IMR-90 (cell line): ENCODE results near the gene OTOG. TPM values are rescaled to one million over a fixed set of nuclear protein-coding genes. Genes with fewer than 3 reads are reported as not detected.

Source experiments
- ATAC-seq: fragments of 200-7000 bp; cut with Tn5 transposase; 2 replicates; pipeline ENCODE4 v1.9.1; 2020; ENCODE audit warnings: low read depth, mild to moderate bottlenecking, moderate library complexity
- BruUV-seq: library from RNA; stranded (reverse); fragments of 400-500 nt; replicated peaks from 2 replicates; lab custom pipeline; 2021; lab: Mats Ljungman, UMichigan
- CTCF ChIA-PET: fragments of 300-600 bp; formaldehyde crosslinking; extraction: SDS; loops from one replicate; lab custom pipeline; 2021; ENCODE audit warnings: antibody characterized with exemption; lab: Yijun Ruan, JAX
- POLR2A ChIA-PET: fragments of 300-600 bp; sonication (Branson Sonifier 250); formaldehyde crosslinking; loops from one replicate; lab custom pipeline; 2022; ENCODE audit warnings: antibody characterized with exemption; ENCODE audit not compliant: unreplicated experiment; lab: Charles Lee
- DNase-seq: peaks from one replicate; pipeline ENCODE4 v3.0.0; 2013
- H2AFZ ChIP-seq: replicated peaks from 2 replicates; pipeline ENCODE3; 2013; ENCODE audit warnings: low read length, mild to moderate bottlenecking; ENCODE audit not compliant: poor library complexity
- H2AK5ac ChIP-seq: 2 replicates; pipeline ENCODE4 v1.6.1; 2013; ENCODE audit warnings: low read depth, low read length, inconsistent platforms
- H2AK9ac ChIP-seq: replicated peaks from 2 replicates; pipeline ENCODE3; 2013; ENCODE audit warnings: mild to moderate bottlenecking, low read depth, low read length, moderate library complexity; ENCODE audit not compliant: poor library complexity
- H2BK120ac ChIP-seq: 2 replicates; pipeline ENCODE4 v1.6.1; 2013; ENCODE audit warnings: low read depth, low read length, inconsistent platforms
- H2BK15ac ChIP-seq: 3 replicates; pipeline ENCODE4 v1.6.1; 2013; ENCODE audit warnings: low read depth, low read length, inconsistent platforms
- H2BK20ac ChIP-seq: 2 replicates; pipeline ENCODE4 v1.6.1; 2013; ENCODE audit warnings: low read depth, mild to moderate bottlenecking, inconsistent platforms, low read length, moderate library complexity
- H2BK5ac ChIP-seq: 2 replicates; pipeline ENCODE4 v1.6.1; 2013; ENCODE audit warnings: mild to moderate bottlenecking, low read depth, low read length, inconsistent platforms; ENCODE audit not compliant: poor library complexity, severe bottlenecking
- H3K14ac ChIP-seq: replicated peaks from 2 replicates; pipeline ENCODE4 v1.6.1; 2013; ENCODE audit warnings: low read depth, low read length, inconsistent platforms
- H3K18ac ChIP-seq: 2 replicates; pipeline ENCODE4 v1.6.1; 2013; ENCODE audit warnings: low read depth, low read length, control low read depth
- H3K23ac ChIP-seq: 2 replicates; pipeline ENCODE4 v1.6.1; 2013; ENCODE audit warnings: low read depth, low read length, inconsistent platforms
- H3K27ac ChIP-seq: 2 replicates; pipeline ENCODE4 v1.5.1; 2013; ENCODE audit warnings: mild to moderate bottlenecking, control low read depth, low read length; ENCODE audit not compliant: insufficient read depth
- H3K27me3 ChIP-seq: 2 replicates; pipeline ENCODE4 v1.6.1; 2013; ENCODE audit warnings: low read length; ENCODE audit not compliant: control insufficient read depth, insufficient read depth
- H3K36me3 ChIP-seq: 2 replicates; pipeline ENCODE4 v1.6.1; 2013; ENCODE audit warnings: low read length, mixed read lengths; ENCODE audit not compliant: control insufficient read depth, insufficient read depth
- H3K4ac ChIP-seq: 2 replicates; pipeline ENCODE4 v1.6.1; 2013; ENCODE audit warnings: low read depth, low read length, inconsistent platforms
- H3K4me1 ChIP-seq: 2 replicates; pipeline ENCODE4 v1.6.1; 2013; ENCODE audit warnings: low read length, mixed read lengths; ENCODE audit not compliant: control insufficient read depth, insufficient read depth
- H3K4me2 ChIP-seq: 2 replicates; pipeline ENCODE4 v1.6.1; 2013; ENCODE audit warnings: low read depth, mild to moderate bottlenecking, control low read depth, low read length, moderate library complexity
- H3K4me3 ChIP-seq: 2 replicates; pipeline ENCODE4 v1.5.1; 2013; ENCODE audit warnings: low read depth, mild to moderate bottlenecking, control low read depth, low read length, moderate library complexity; ENCODE audit not compliant: insufficient read depth
- H3K56ac ChIP-seq: 2 replicates; pipeline ENCODE4 v1.6.1; 2013; ENCODE audit warnings: low read length, inconsistent platforms; ENCODE audit not compliant: insufficient read depth; ENCODE audit errors: extremely low read depth
- H3K79me1 ChIP-seq, 2 experiments: 2 replicates each; pipeline ENCODE4 v1.6.1; 2013; ENCODE audit warnings: low read length in 2 of 2, inconsistent platforms in 1 of 2, low read depth in 1 of 2
- H3K9ac ChIP-seq: 2 replicates; pipeline ENCODE4 v1.6.1; 2013; ENCODE audit warnings: low read depth, low read length, control low read depth
- H3K9me1 ChIP-seq: 2 replicates; pipeline ENCODE4 v1.6.1; 2013; ENCODE audit warnings: low read length, inconsistent platforms; ENCODE audit not compliant: insufficient read depth
- H3K9me3 ChIP-seq: 2 replicates; pipeline ENCODE4 v1.6.1; 2013; ENCODE audit warnings: low read length; ENCODE audit not compliant: control insufficient read depth, insufficient read depth
- H4K20me1 ChIP-seq: 2 replicates; pipeline ENCODE4 v1.6.1; 2013; ENCODE audit warnings: low read length, inconsistent platforms; ENCODE audit not compliant: insufficient read depth
- H4K5ac ChIP-seq: 2 replicates; pipeline ENCODE4 v1.6.1; 2013; ENCODE audit warnings: mild to moderate bottlenecking, low read depth, low read length, control low read depth
- H4K8ac ChIP-seq, 2 experiments: 2 replicates each; pipeline ENCODE4 v1.6.1; 2013; ENCODE audit warnings: low read depth in 2 of 2, low read length in 2 of 2, control low read depth in 1 of 2, inconsistent platforms in 1 of 2
- H4K91ac ChIP-seq: 2 replicates; pipeline ENCODE4 v1.6.1; 2013; ENCODE audit warnings: low read depth, low read length, inconsistent platforms; ENCODE audit not compliant: insufficient read depth
- BHLHE40 ChIP-seq: fragments of 150-350 bp; IDR thresholded peaks from 2 replicates; pipeline ENCODE4 v1.6.1; 2016; ENCODE audit warnings: mild to moderate bottlenecking, low read depth, low read length
- CHD1 ChIP-seq: IDR thresholded peaks from 2 replicates; pipeline ENCODE4 v1.6.1; 2012; ENCODE audit warnings: low read depth, low read length, improper control_type of control experiment
- ELK1 ChIP-seq: fragments of 150-350 bp; IDR thresholded peaks from 2 replicates; pipeline ENCODE4 v1.6.1; 2016; ENCODE audit warnings: low read depth, mild to moderate bottlenecking, low read length, moderate library complexity, borderline replicate concordance
- FOS ChIP-seq: fragments of 150-350 bp; IDR thresholded peaks from 2 replicates; pipeline ENCODE4 v1.6.1; 2016; ENCODE audit warnings: low read depth, low read length
- MAFK ChIP-seq: IDR thresholded peaks from 2 replicates; pipeline ENCODE4 v1.6.1; 2012; ENCODE audit warnings: low read depth, low read length, improper control_type of control experiment
- MAZ ChIP-seq: IDR thresholded peaks from 2 replicates; pipeline ENCODE4 v1.6.1; 2012; ENCODE audit warnings: low read depth, mild to moderate bottlenecking, low read length, improper control_type of control experiment, moderate library complexity, borderline replicate concordance
- NFE2L2 ChIP-seq: fragments of 150-350 bp; IDR thresholded peaks from 2 replicates; pipeline ENCODE4 v1.6.1; 2016; ENCODE audit warnings: low read depth, mild to moderate bottlenecking, low read length
- POLR2A ChIP-seq: IDR thresholded peaks from 2 replicates; pipeline ENCODE4 v1.6.1; 2012; ENCODE audit warnings: mild to moderate bottlenecking, low read depth, low read length
- RAD21 ChIP-seq: IDR thresholded peaks from 2 replicates; pipeline ENCODE4 v1.6.1; 2012; ENCODE audit warnings: low read length, improper control_type of control experiment
- SMC3 ChIP-seq: fragments of 150-350 bp; IDR thresholded peaks from 2 replicates; pipeline ENCODE4 v1.6.1; 2016; ENCODE audit warnings: low read depth, mild to moderate bottlenecking, antibody characterized with exemption, low read length, moderate library complexity
- USF2 ChIP-seq: fragments of 150-350 bp; IDR thresholded peaks from 2 replicates; pipeline ENCODE4 v1.6.1; 2017; ENCODE audit warnings: mild to moderate bottlenecking, antibody characterized with exemption, low read length, low read depth
- WGBS, 2 experiments: methylation state at CpG; one replicate each; pipeline versions ENCODE4 v1.1.5 to v1.1.7; 2013; ENCODE audit warnings: missing lambda C conversion rate in 2 of 2; ENCODE audit not compliant: insufficient read length in 1 of 2; ENCODE audit errors: extremely low coverage in 2 of 2; 5-methylcytosine and 5-hydroxymethylcytosine counted together
- dilution Hi-C: fragments of 300-500 bp; cut with HindIII; formaldehyde crosslinking; loops from one replicate; pipeline ENCODE4 v1.14.3; 2018; ENCODE audit warnings: low sequenced_read_pairs; ENCODE audit not compliant: unreplicated experiment
- in situ Hi-C: fragments of 300-500 bp; cut with MboI; formaldehyde crosslinking; loops from 3 replicates; pipeline ENCODE4 v1.14.3; 2019; ENCODE audit warnings: low sequenced_read_pairs, inconsistent platforms, mixed read lengths
- intact Hi-C: fragments of 100-400 bp; cut with micrococcal nuclease; formaldehyde crosslinking; loops from 2 replicates; pipeline ENCODE4 v1.10.0; 2022
- polyA plus RNA-seq, 3 experiments: library from polyadenylated mRNA; depleted of rRNA; stranded (reverse); fragments of >200 nt; gene quantifications; 2 replicates each; pipeline ENCODE4 v1.2.3, GENCODE V29; 2012; ENCODE audit warnings: low replicate concordance in 1 of 3
- total RNA-seq: library from RNA; depleted of rRNA; stranded (reverse); fragments of >200 nt; gene quantifications from 2 replicates; pipeline ENCODE4 v1.2.3, GENCODE V29; 2012

OTOG gene
- total and polyA plus RNA-seq, 2 of the 4 experiments (the other 2 are of a cell fraction) = not detected

GRCh38 chr11:17636721-17637120 is 89.7 kb downstream of the OTOG start:
- Histone ChIP-seq H3K9me1 (no peaks in the 10 kb centered on the region), H4K20me1 (no peaks in the 10 kb centered on the region), H2BK5ac (no peak overlapping the region), H3K56ac (no peak overlapping the region), H3K9me3 (no peaks in the 10 kb centered on the region), H2BK20ac (no peak overlapping the region), H2BK120ac (no peak overlapping the region), H3K4me1 (no peaks in the 10 kb centered on the region), H2AK5ac (no peak overlapping the region), H3K9ac (no peak overlapping the region), H3K4ac (no peak overlapping the region), H3K18ac (no peak overlapping the region), H3K23ac (no peak overlapping the region), H2AK9ac (no peak overlapping the region), H2BK15ac (no peak overlapping the region), H3K79me1 (no peaks in the 10 kb centered on the region), H4K8ac (no peak overlapping the region), H4K91ac (no peak overlapping the region), H3K4me2 (no peak overlapping the region), H3K36me3 (no peaks in the 10 kb centered on the region), H2AFZ (no peak overlapping the region), H4K5ac (no peak overlapping the region), H3K27ac (no peak overlapping the region), H3K14ac (no peak overlapping the region), H3K4me3 (no peak overlapping the region), H3K27me3 (0 out of 2 replicates have a peak, but pooled peaks cover 4% of the 10 kb centered on the region)
- in situ Hi-C loops (no loop called here), intact Hi-C loops (no loop called here), dilution Hi-C loops (no loop called here)
- TF ChIP-seq CHD1 (no peak), NFE2L2 (no peak), RAD21 (no peak), POLR2A (no peak), BHLHE40 (no peak), MAFK (no peak), FOS (no peak), SMC3 (no peak), USF2 (no peak), MAZ (no peak), ELK1 (no peak)
- CTCF ChIA-PET = no interaction called here
- no TSS peak for BruUV-seq
- POLR2A ChIA-PET = no interaction called here
- no peak for DNase-seq
- WGBS, 2 experiments = 43% methylated on average over 1 of the region's 5 CpGs; no CpG with 5 or more reads in 1 of the 2 experiments
- no peak for ATAC-seq
